IMR-90 (cell line): ENCODE measurements around the gene NKPD1. TPM values are rescaled to one million over a fixed set of nuclear protein-coding genes. Genes with fewer than 3 reads are reported as not detected.

Experiments used
- ATAC-seq: fragments of 200-7000 bp; cut with Tn5 transposase; 2 replicates; pipeline ENCODE4 v1.9.1; 2020; ENCODE audit warnings: low read depth, mild to moderate bottlenecking, moderate library complexity
- BruUV-seq: library from RNA; stranded (reverse); fragments of 400-500 nt; replicated peaks from 2 replicates; lab custom pipeline; 2021; lab: Mats Ljungman, UMichigan
- CTCF ChIA-PET: fragments of 300-600 bp; formaldehyde crosslinking; extraction: SDS; loops from one replicate; lab custom pipeline; 2021; ENCODE audit warnings: antibody characterized with exemption; lab: Yijun Ruan, JAX
- POLR2A ChIA-PET: fragments of 300-600 bp; sonication (Branson Sonifier 250); formaldehyde crosslinking; loops from one replicate; lab custom pipeline; 2022; ENCODE audit warnings: antibody characterized with exemption; ENCODE audit not compliant: unreplicated experiment; lab: Charles Lee
- DNase-seq: peaks from one replicate; pipeline ENCODE4 v3.0.0; 2013
- H2AFZ ChIP-seq: replicated peaks from 2 replicates; pipeline ENCODE3; 2013; ENCODE audit warnings: low read length, mild to moderate bottlenecking; ENCODE audit not compliant: poor library complexity
- H2AK5ac ChIP-seq: 2 replicates; pipeline ENCODE4 v1.6.1; 2013; ENCODE audit warnings: low read depth, low read length, inconsistent platforms
- H2AK9ac ChIP-seq: replicated peaks from 2 replicates; pipeline ENCODE3; 2013; ENCODE audit warnings: mild to moderate bottlenecking, low read depth, low read length, moderate library complexity; ENCODE audit not compliant: poor library complexity
- H2BK120ac ChIP-seq: 2 replicates; pipeline ENCODE4 v1.6.1; 2013; ENCODE audit warnings: low read depth, low read length, inconsistent platforms
- H2BK15ac ChIP-seq: 3 replicates; pipeline ENCODE4 v1.6.1; 2013; ENCODE audit warnings: low read depth, low read length, inconsistent platforms
- H2BK20ac ChIP-seq: 2 replicates; pipeline ENCODE4 v1.6.1; 2013; ENCODE audit warnings: low read depth, mild to moderate bottlenecking, inconsistent platforms, low read length, moderate library complexity
- H2BK5ac ChIP-seq: 2 replicates; pipeline ENCODE4 v1.6.1; 2013; ENCODE audit warnings: mild to moderate bottlenecking, low read depth, low read length, inconsistent platforms; ENCODE audit not compliant: poor library complexity, severe bottlenecking
- H3K14ac ChIP-seq: replicated peaks from 2 replicates; pipeline ENCODE4 v1.6.1; 2013; ENCODE audit warnings: low read depth, low read length, inconsistent platforms
- H3K18ac ChIP-seq: 2 replicates; pipeline ENCODE4 v1.6.1; 2013; ENCODE audit warnings: low read depth, low read length, control low read depth
- H3K23ac ChIP-seq: 2 replicates; pipeline ENCODE4 v1.6.1; 2013; ENCODE audit warnings: low read depth, low read length, inconsistent platforms
- H3K27ac ChIP-seq: 2 replicates; pipeline ENCODE4 v1.5.1; 2013; ENCODE audit warnings: mild to moderate bottlenecking, control low read depth, low read length; ENCODE audit not compliant: insufficient read depth
- H3K27me3 ChIP-seq: 2 replicates; pipeline ENCODE4 v1.6.1; 2013; ENCODE audit warnings: low read length; ENCODE audit not compliant: control insufficient read depth, insufficient read depth
- H3K36me3 ChIP-seq: 2 replicates; pipeline ENCODE4 v1.6.1; 2013; ENCODE audit warnings: low read length, mixed read lengths; ENCODE audit not compliant: control insufficient read depth, insufficient read depth
- H3K4ac ChIP-seq: 2 replicates; pipeline ENCODE4 v1.6.1; 2013; ENCODE audit warnings: low read depth, low read length, inconsistent platforms
- H3K4me1 ChIP-seq: 2 replicates; pipeline ENCODE4 v1.6.1; 2013; ENCODE audit warnings: low read length, mixed read lengths; ENCODE audit not compliant: control insufficient read depth, insufficient read depth
- H3K4me2 ChIP-seq: 2 replicates; pipeline ENCODE4 v1.6.1; 2013; ENCODE audit warnings: low read depth, mild to moderate bottlenecking, control low read depth, low read length, moderate library complexity
- H3K4me3 ChIP-seq: 2 replicates; pipeline ENCODE4 v1.5.1; 2013; ENCODE audit warnings: low read depth, mild to moderate bottlenecking, control low read depth, low read length, moderate library complexity; ENCODE audit not compliant: insufficient read depth
- H3K56ac ChIP-seq: 2 replicates; pipeline ENCODE4 v1.6.1; 2013; ENCODE audit warnings: low read length, inconsistent platforms; ENCODE audit not compliant: insufficient read depth; ENCODE audit errors: extremely low read depth
- H3K79me1 ChIP-seq, 2 experiments: 2 replicates each; pipeline ENCODE4 v1.6.1; 2013; ENCODE audit warnings: low read length in 2 of 2, inconsistent platforms in 1 of 2, low read depth in 1 of 2
- H3K9ac ChIP-seq: 2 replicates; pipeline ENCODE4 v1.6.1; 2013; ENCODE audit warnings: low read depth, low read length, control low read depth
- H3K9me1 ChIP-seq: 2 replicates; pipeline ENCODE4 v1.6.1; 2013; ENCODE audit warnings: low read length, inconsistent platforms; ENCODE audit not compliant: insufficient read depth
- H3K9me3 ChIP-seq: 2 replicates; pipeline ENCODE4 v1.6.1; 2013; ENCODE audit warnings: low read length; ENCODE audit not compliant: control insufficient read depth, insufficient read depth
- H4K20me1 ChIP-seq: 2 replicates; pipeline ENCODE4 v1.6.1; 2013; ENCODE audit warnings: low read length, inconsistent platforms; ENCODE audit not compliant: insufficient read depth
- H4K5ac ChIP-seq: 2 replicates; pipeline ENCODE4 v1.6.1; 2013; ENCODE audit warnings: mild to moderate bottlenecking, low read depth, low read length, control low read depth
- H4K8ac ChIP-seq, 2 experiments: 2 replicates each; pipeline ENCODE4 v1.6.1; 2013; ENCODE audit warnings: low read depth in 2 of 2, low read length in 2 of 2, control low read depth in 1 of 2, inconsistent platforms in 1 of 2
- H4K91ac ChIP-seq: 2 replicates; pipeline ENCODE4 v1.6.1; 2013; ENCODE audit warnings: low read depth, low read length, inconsistent platforms; ENCODE audit not compliant: insufficient read depth
- RCOR1 ChIP-seq: IDR thresholded peaks from 2 replicates; pipeline ENCODE4 v1.6.1; 2012; ENCODE audit warnings: mild to moderate bottlenecking, low read length, improper control_type of control experiment; ENCODE audit not compliant: insufficient replicate concordance
- WGBS, 2 experiments: methylation state at CpG; one replicate each; pipeline versions ENCODE4 v1.1.5 to v1.1.7; 2013; ENCODE audit warnings: missing lambda C conversion rate in 2 of 2; ENCODE audit not compliant: insufficient read length in 1 of 2; ENCODE audit errors: extremely low coverage in 2 of 2; 5-methylcytosine and 5-hydroxymethylcytosine counted together
- dilution Hi-C: fragments of 300-500 bp; cut with HindIII; formaldehyde crosslinking; loops from one replicate; pipeline ENCODE4 v1.14.3; 2018; ENCODE audit warnings: low sequenced_read_pairs; ENCODE audit not compliant: unreplicated experiment
- in situ Hi-C: fragments of 300-500 bp; cut with MboI; formaldehyde crosslinking; loops from 3 replicates; pipeline ENCODE4 v1.14.3; 2019; ENCODE audit warnings: low sequenced_read_pairs, inconsistent platforms, mixed read lengths
- intact Hi-C: fragments of 100-400 bp; cut with micrococcal nuclease; formaldehyde crosslinking; loops from 2 replicates; pipeline ENCODE4 v1.10.0; 2022
- polyA plus RNA-seq, 3 experiments: library from polyadenylated mRNA; depleted of rRNA; stranded (reverse); fragments of >200 nt; gene quantifications; 2 replicates each; pipeline ENCODE4 v1.2.3, GENCODE V29; 2012; ENCODE audit warnings: low replicate concordance in 1 of 3
- total RNA-seq: library from RNA; depleted of rRNA; stranded (reverse); fragments of >200 nt; gene quantifications from 2 replicates; pipeline ENCODE4 v1.2.3, GENCODE V29; 2012

NKPD1 gene
- total and polyA plus RNA-seq, 2 of the 4 experiments (the other 2 are of a cell fraction) = under 0.01 to 0.09 TPM

GRCh38 chr19:45118106-45118505 lies 42.7 kb downstream of the NKPD1 start:
- Histone ChIP-seq H3K9me1 (peaks cover 28% of the 10 kb centered on the region), H3K4me2 (no peak overlapping the region), H4K8ac (no peak overlapping the region), H4K5ac (no peak overlapping the region), H2BK20ac (no peak overlapping the region), H3K18ac (no peak overlapping the region), H3K79me1 (peaks cover 39 to 92% of the 10 kb centered on the region in 2 experiments), H2AK5ac (no peak overlapping the region), H3K4ac (no peak overlapping the region), H3K14ac (no peak overlapping the region), H3K4me3 (no peak overlapping the region), H4K91ac (no peak overlapping the region), H3K27ac (no peak overlapping the region), H3K9me3 (no peaks in the 10 kb centered on the region), H3K27me3 (no peaks in the 10 kb centered on the region), H2BK15ac (no peak overlapping the region), H3K9ac (no peak overlapping the region), H4K20me1 (peaks cover 88% of the 10 kb centered on the region), H3K23ac (no peak overlapping the region), H2AFZ (peak overlapping the region; percentile 43), H2BK120ac (no peak overlapping the region), H2AK9ac (no peak overlapping the region), H2BK5ac (no peak overlapping the region), H3K4me1 (no peaks in the 10 kb centered on the region; the same call in 1 of the 2 replicates), H3K36me3 (peaks cover 3% of the 10 kb centered on the region; the same call in 1 of the 2 replicates), H3K56ac (no peak overlapping the region)
- BruUV-seq = no TSS peak
- no peak for DNase-seq
- intact Hi-C loops (no loop called here), in situ Hi-C loops (no loop called here), dilution Hi-C loops (no loop called here)
- WGBS, 2 experiments = 86% methylated on average over 1 of the region's 5 CpGs; no CpG with 5 or more reads in 1 of the 2 experiments
- no peak for ATAC-seq
- CTCF ChIA-PET = no interaction called here
- TF ChIP-seq RCOR1 = no peak
- POLR2A ChIA-PET = no interaction called here
